NCI-H748 (cell line): ENCODE results near the gene ARHGAP30.
"Not testable (repeated sequence)": the region's sequence is repeated elsewhere in the genome, so short reads cannot be mapped to it uniquely, and the experiment has no call there.

ENCODE experiments used
- DNase-seq: peaks from one replicate; lab custom pipeline; 2025; ENCODE audit not compliant: unreplicated experiment; lab: John Stamatoyannopoulos, UW

The ARHGAP30 gene

DNA sequence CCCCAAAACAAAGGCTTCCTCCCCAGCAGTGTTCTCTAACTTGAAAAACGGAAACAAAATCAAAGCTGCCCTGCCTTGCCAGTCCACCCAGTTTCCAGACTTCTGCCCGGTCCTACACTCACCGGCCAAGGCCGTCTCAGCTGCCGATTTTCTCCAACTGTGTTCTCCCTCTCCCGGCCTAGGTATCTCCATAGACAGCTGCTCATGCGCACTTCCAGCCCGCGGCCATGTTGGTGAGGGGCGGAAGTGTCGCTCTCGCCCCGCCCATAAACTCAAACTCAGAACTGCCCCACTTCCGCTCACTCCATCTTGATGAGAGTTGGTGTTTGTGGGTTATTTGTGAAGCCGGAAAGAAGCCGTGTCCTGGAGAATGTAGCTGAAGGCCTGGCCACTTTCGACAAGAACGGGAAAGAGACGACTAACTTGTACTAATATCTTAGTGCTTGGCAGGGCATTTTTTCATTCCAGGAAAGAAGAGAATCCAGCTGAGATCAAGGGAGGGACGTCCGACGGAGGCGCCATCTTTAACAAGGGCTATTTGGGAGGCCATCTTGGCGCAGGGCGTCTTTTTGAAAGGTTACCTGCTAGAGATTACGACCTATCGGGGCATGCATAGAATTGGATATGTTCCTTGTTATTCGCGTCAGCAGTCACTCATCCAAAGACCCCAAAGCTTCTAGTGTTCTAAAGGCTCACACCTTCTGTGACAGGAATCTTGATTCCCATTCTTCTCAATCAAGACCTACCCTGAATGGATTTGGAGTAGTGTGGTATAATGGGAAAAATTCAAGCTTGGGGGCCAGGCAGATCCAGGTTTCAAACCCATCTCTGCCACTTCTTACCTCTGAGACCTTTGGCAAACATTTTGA, 23.7 kb downstream of the ARHGAP30 start, which contains the start of gene USF1:
Gene USF1, minus strand, starts transcription at position 242 of the 869 bp plus-strand sequence. CDS start 2,702 bp downstream, outside the sequence.
- peak; percentile 95 for DNase-seq

DNA sequence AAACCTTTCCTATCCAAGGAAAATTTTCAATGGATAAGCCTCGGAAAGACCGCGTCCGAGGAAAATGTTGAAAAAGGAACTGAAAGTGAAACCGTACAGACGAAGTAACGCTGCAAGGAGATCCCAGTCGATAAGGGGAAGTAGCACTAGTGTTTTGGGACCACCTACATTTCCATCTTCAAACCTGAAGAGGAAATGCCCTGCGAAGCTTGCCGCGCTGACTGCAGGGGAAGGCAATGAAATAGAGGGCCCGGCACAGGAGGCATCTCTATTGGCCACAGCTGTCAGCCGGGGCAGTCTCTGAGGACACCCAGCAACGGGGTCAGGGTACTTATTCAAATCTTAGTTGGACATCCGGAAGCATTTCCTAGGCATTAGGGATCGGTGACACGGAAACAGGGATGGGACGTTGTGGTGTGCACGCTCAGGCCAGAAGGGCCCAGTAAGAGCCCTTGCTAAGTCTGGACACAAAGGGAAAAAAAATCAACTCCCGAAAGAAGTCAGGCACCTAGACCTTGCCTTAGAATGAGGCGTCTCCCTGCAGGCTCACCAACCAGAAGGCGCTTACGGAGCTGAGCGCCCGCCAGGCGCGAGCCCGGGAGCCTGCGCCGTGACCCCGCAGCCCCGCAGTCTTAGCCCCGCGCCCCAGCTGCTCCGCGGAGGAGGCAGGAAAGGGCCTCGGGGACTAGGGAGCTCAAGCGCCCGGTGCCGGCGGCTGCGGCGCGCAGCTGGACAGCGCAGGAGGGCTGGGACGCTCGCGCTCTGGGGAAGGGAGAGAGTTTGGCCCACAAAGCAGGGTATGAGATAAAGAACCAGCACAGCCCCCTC, 24.6 kb downstream of the ARHGAP30 start:
- DNase-seq = peak; percentile 80

DNA sequence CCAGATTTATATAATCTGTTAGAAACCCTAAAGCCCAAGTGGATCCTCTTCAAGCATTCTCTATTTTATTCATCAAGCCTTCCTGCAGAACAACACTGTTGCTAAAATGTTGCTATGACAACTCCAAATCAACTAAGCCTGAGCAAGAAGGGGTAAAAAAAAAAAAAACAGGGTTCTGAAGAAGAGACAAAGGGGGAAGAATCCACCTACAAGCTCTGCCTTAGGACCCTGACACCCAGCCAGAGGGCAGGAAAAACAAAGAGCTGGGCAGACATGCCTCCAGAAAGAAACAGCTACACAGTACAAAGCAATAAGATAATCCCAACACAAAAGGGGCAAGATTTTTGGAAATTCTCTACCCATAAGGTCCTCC, 25.2 kb downstream of the ARHGAP30 start:
- DNase-seq = no peak

DNA sequence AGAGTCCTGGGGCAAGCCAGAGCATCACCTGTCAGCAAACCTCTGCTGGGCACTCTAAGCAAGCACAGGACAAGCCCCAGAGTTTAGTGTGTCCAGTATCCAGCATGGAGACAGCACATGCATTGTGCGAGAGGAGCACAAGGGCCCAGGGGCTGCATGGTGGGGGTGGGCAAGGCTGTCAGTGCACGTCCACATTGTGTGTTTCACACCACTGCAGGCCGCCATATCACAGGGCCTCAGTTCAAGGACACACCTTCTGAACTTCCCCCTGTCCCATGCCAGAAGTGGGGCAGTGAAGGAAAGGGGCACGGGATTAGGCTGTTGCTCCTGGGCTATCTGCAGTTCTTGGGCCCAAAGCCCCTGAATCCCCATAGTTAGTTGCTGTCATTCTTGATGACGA, 30.1 kb downstream of the ARHGAP30 start:
- DNase-seq = no peak

DNA sequence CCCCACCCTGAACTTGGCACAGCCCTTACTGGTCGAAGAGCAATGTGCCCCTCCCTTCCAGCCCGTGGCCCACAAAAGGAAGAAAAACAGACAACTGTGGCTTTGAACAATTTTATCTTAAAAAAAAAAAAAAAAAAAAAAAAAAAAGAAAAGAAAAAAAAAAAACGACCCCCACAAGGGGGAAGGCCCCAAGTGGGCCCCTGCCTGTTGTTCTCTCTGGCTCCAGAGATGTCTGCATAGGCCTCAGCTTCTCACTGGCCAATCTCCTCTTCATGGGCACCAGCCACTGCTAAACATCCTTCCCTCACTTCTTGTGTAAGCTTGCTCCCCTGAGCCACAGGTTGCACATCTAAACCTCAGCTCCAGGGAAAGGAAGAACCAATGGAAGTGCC, 30.5 kb downstream of the ARHGAP30 start:
- no peak for DNase-seq

DNA sequence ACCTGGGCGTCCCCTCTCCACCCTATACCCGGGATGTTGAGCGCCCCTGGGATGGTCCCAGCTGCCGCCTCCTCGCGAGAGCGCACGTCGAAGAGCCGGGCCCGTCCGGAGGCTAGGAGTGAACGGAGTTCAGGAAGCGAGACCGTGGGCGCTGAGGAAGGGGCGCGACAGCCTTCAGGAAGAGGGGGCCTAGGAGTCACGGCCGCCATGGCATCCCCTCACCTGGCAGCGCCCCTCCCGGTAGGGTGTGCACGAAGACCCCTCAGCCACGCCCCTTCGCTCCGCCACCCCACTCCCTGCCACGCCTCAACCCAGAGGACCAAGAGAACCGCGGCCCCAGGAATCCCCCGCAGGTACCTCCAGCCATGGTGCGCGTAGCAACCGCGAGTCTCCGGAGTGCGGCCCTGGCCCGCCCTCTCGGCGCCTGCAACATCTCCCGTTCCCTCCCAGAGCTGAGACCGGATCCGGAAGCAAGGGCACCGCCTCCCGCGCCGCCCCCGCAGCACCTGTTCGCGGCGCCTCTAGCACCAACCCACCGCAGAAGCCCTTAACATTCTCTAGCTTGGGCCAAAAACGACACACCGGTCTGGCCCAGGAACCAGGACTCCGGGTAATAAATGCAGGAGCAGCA, 31.1 kb downstream of the ARHGAP30 start, which contains the start of gene TSTD1:
Gene TSTD1, minus strand, starts transcription at position 442 of the 631 bp plus-strand sequence. Its CDS starts 75 bp downstream, at position 367.
- DNase-seq = peak; percentile 93

DNA sequence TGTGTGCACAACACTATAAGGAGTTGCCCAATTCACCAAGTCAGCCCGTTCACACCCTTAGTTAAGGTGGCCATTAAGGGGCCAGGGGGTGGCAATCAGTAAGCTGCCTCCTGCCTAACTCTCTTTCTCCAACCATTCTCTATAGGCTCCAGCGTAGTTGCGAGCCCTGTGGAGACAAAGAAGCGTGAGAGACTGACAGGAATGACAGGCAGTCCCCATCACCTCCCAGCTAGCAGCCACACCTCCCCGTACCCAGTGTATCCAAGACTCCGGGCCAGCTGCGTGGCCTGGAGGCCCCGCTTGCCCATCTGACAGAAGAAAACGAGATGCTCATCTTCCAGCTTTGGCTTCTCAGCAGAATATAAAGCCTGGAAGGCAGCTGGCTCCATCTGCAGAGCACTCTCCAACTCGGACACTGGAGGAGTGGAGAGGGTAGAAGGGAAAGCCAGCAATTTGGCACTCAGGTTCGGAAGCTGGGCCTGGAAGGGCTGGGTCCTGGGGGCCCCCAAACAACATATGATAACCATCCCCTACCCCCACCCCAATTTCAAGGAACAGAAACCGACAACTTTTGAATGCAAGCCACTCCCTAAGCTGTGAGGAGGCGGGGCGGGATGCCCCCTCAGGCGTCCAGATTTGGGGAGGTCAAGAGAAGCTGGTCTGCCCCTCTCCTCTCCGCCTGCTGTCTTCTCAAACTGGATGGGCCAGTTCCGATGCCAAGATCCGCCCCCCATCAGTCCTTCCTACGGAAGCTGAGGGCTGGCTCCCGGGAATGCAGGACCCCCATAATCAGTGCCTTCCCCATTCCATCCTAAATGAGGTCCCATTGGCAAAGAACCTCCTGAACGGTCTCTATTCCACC, 31.8 kb downstream of the ARHGAP30 start:
- peak; percentile 54 for DNase-seq

DNA sequence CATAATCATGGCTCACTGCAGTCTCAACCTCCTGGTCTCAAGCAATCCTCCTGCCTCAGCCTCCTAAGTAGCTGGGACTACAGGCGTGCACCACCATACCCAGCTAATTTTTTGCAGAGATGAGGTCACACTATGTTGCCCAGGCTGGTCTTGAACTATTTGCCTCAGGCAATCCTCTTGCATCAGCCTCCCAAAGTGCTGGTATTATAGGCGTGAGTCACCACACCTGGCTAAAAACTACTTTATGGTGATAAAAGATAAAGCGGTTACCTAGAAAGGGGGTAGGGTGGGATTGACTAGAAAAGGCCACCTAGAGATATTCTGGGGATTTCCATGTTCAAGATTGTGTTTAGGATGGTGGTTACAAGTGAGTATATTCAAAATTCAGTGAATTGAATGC, 35.9 kb downstream of the ARHGAP30 start:
- no peak for DNase-seq

DNA sequence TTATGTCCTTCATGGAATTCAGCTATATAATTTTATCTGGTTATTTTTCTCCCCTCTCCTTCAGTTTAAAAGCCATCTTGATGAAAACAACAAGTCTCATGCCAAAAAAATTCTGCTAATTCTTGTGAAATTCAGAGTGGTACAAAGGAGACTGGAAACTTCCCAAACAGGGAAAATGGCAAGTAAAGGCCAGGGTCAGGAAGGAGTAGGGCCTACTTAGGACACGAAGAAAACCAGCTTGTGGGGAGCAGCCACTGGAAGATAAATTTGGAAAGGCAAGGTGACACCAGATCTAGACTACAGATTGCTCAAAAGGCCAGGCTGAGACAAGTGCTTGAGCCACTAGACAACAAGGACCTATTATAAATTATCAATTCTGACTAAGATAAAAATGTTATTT, 37.3 kb downstream of the ARHGAP30 start:
- DNase-seq = no peak

DNA sequence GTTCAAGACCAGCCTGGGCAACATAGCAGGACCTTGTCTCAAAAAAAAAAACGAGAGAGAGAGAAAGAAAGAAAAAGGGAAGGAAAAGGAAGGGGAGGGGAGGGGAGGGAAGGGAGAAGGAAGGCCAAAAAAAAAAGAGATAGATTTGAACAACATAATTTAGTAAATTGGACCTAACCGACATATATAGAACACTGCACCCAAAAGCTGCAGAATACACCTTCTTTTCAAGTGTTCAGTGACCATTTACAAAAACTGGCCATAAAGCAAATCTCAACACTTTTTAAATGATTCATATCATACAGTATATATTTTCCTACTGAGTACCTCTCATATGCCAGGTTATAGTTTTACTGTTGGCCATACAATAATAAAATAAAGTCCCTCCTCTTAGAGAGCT, 37.8 kb downstream of the ARHGAP30 start:
- DNase-seq = no peak

DNA sequence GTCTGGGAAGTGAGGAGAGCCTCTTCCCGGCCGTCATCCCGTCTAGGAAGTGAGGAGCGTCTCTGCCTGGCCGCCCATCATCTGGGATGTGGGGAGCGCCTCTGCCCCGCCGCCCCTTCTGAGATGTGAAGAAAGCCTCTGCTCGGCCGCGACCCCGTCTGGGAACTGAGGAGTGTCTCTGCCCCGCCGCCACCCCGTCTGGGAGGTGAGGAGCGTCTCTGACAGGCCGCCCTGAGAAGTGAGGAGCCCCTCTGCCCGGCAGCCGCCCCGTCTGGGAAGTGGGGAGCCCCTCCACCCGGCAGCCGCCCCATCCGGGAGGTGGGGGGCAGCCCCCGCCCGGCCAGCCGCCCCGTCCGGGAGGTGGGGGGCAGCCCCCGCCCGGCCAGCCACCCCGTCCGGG, 40.2 kb downstream of the ARHGAP30 start:
- DNase-seq = not testable (repeated sequence)

DNA sequence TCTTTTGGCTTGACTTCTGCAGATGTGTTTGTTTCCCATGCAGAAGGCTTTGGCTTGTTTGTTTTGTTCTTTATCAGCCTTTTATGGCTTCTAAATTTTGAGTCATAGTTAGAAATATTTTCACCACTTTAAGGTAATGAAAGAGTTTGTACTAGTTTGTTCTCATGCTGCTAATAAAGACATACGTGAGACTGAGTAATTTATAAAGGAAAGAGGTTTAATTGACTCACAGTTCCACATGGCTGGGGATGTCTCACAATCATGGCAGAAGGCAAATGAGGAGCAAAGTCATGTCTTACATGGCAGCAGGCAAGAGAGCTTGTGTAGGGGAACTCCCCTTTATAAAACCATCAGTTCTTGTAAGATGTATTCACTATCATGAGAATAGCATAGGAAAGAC, 42.7 kb downstream of the ARHGAP30 start:
- not testable (repeated sequence) for DNase-seq

DNA sequence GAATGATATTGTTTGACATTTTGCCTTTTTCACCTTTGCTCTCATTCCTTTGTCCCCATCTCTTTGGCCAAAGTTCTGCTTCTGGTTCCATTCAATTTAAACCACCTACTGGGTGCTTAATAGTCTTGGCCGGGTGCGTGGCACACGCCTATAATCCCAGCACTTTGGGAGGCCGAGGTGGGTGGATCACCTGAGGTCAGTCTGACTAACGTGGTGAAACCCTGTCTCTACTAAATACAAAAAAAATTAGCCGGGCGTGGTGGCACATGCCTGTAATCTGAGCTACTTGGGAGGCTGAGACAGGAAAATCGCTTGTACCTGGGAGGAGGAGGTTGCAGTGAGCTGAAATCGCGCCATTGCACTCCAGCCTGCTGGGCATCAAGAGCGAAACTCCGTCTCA, 47.3 kb downstream of the ARHGAP30 start:
- DNase-seq = not testable (repeated sequence)

DNA sequence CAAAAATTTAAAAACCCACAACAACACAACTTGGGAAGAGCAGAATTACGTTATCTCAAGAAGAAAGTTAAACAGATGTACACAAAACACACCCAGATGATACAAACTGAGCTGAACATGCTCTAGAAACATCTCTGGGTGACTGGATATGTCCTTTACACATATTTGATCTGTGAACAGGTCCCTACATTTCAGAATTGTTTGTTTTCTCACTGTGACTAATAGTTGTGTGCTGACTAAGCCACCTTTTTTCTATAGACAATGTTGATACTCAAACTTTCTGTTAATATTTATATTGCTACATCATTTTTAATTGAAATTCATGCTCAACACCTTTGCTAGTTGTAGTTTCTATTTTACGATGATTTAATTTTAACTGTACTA, 47.7 kb downstream of the ARHGAP30 start:
- no peak for DNase-seq

DNA sequence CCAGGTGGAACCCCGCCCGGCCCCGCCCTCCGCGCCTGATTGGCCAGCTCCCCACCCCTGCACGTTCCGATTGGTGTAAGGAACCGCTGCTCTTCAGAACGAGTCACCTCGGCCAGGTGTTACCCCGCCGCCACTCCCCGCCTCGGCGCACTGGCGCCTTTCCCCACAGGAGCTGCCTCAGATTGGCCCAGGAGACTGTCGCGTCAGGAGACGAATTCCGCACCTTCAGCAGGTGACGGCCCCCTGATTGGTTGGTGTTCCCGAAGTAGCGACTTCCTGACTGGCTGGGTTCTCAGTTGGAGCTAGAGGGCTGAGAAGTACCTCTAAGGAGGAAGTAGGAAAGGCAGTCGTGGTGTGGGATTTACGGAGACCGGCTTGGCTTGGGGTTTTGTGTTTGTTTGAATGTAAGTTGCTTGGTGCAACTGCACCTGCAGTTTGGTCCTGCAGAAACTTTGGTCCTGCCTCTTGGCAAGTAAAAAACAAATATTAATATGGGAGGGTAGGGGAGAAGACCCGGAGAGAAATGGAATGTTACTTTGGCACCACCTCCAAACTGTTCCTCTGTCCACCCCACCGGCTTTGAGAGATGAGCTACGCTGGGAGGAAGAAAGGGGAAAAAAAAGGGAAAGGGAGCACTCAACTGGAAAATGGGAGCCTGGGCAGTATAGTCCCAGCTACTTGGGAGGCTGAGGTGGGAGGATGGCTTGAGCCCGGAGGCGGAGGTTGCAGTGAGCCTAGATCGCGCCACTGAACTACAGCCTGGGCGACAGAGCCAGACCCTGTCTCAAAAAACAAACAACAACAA, 48.3 kb downstream of the ARHGAP30 start:
- peak; percentile 99 for DNase-seq

DNA sequence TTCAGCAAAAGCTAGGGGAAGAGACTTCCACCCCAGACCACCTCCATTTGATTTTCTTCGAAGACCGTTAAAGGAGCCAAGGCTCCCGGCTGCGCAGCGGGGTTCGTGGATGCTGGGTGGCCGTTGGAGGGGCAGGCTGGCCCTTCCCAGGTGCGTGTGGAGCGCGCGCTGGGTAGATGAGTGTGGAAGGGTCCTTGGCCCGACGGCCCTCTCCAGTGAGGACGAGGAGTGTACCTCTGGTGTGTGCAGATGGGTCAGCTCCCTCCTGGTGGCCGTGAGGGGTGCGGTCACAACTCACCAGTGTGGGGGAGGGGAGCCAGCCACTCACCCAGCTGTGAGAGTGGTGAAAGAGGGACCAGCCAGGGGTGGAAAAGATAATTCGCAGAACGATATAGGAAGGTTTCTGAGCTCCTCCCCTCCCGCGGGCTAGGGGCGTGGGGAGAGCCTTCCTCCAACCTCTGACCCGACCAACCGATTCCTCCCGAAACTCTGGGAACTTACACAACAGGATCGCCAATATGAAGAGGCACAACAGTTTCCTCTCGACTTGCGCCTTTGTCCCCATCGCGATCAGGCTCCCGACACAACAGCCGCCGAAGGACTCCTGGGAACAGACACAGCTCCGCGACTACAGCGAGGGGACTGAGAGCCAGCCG, 49.1 kb downstream of the ARHGAP30 start, which contains the start of gene F11R:
Gene F11R, minus strand, starts transcription at position 644 of the 656 bp plus-strand sequence. Its CDS starts 79 bp downstream, at position 565.
- DNase-seq = peak; percentile 90

DNA sequence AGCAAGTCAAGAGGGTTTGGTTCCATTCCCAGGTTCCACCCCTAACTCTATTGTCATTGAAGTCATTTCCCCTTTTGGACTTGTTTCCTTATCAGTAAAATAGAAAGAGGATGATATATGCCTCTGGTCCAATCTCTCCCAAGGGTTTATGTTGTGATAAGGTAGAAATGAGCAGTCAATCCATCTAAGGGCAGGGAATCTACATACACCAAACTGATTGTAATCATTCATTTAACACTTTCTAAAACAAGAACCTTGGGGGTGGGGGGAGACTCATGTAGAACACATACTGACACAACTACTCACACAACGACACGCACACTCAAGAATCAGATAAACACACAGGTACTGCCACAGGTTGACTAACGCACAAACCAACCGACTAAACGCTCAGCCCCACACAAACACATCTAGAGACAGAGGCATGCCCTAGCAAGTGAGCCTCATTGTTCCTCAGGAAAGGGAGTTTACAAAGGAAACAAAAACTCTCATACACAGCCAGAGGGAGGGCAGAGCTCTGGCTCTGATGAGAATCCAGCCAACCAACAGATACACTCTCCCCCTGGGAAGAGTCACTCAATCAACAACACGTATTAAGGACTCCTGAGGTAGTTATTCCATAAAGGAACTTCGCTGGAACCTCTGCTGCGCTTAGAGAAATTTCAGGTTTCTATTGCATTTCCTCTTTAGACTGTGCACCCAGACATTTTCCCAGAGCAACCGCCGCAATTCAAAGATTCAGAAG, 49.8 kb downstream of the ARHGAP30 start:
- peak; percentile 77 for DNase-seq

DNA sequence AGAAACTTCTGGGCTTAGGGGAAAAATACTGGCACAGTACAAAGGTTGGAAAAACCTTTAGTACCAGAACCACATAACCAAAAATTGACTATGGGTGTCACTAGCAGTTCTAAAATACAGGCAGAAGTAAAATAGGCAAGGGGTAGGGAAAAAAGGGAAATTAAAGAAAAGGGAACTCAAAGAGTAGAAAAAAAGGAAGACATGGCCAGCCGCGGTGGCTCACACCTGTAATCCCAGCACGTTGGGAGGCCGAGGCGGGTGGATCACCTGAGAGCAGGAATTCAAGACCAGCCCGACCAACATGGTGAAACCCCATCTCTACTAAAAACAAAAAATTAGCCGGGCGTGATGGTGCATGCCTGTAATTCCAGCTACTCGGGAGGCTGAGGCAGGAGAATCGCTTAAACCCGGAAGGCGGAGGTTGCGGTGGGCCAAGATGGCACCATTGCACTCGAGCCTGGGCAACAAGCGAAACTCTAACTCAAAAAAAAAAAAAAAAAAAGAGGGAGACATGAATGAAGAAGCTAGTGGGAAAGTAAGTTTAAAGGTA, 50.5 kb downstream of the ARHGAP30 start:
- not testable (repeated sequence) for DNase-seq
